Measurements from ENCODE around the gene CNOT3. TPM values are rescaled to one million over a fixed set of nuclear protein-coding genes. Genes with fewer than 3 reads are reported as not detected.

The CNOT3 gene
- total and polyA plus RNA-seq, 9 of the 15 experiments (the other 6 are each of a cell fraction or from before 2014, with no cell fraction given) = 0.27 to 60.4 (median 9.9) TPM

- peak overlapping the region; percentile 100 for H3K27ac ChIP-seq (ENCODE audit: extremely low read depth, low read depth, low read length)
- no peaks in the 10 kb centered on the region for H3K27me3 ChIP-seq (ENCODE audit: control insufficient read depth in 2 of 2, insufficient read depth in 2 of 2, low read length in 2 of 2)
- ATAC-seq = no peak
- in situ Hi-C loops (cut with MboI) (no loop called here), intact Hi-C loops (cut with micrococcal nuclease) (no loop called here)
- H2AFZ ChIP-seq (ENCODE audit: low read depth, low read length) = peak overlapping the region; percentile 98
- peak overlapping the region; percentile 96 for H3K4me3 ChIP-seq
- peaks cover 3% of the 10 kb centered on the region for H3K9me1 ChIP-seq (ENCODE audit: control insufficient read depth, insufficient read depth, low read length)
- no peak for DNase-seq (ENCODE audit: extremely low read depth in 1 of 4, low spot score in 3 of 4)
- WGBS (ENCODE audit: insufficient coverage, low coverage, missing lambda C conversion rate) = 37% methylated on average over 17 of the region's 19 CpGs
- H3K9me3 ChIP-seq (replicated peaks; ENCODE audit: control insufficient read depth, insufficient read depth, low read depth, low read length) = no peaks in the 10 kb centered on the region
- no peak for FAIRE-seq
- no peaks in the 10 kb centered on the region for H4K20me1 ChIP-seq (replicated peaks; ENCODE audit: control insufficient read depth, insufficient read depth, low read length)
- TF ChIP-seq XRCC4 (IDR thresholded peaks at IDR 0.05; ENCODE audit: extremely low read depth, insufficient read depth, insufficient read length) = no peak
- peak; percentile 84 for TF ChIP-seq ZNF12 (CRISPR knock-in tag; IDR thresholded peaks at IDR 0.05)
- H3K36me3 ChIP-seq (ENCODE audit: control insufficient read depth, insufficient read depth, low read length) = peaks cover 46% of the 10 kb centered on the region
- H3K4me1 ChIP-seq (replicated peaks in 1 of 2; ENCODE audit: control insufficient read depth in 2 of 2, insufficient read depth in 2 of 2, low read length in 2 of 2) = peaks cover 21 to 42% of the 10 kb centered on the region in 2 experiments
- ChIA-PET CTCF (ENCODE audit: low intra/inter-chr PET ratio) (interaction anchor here (0.7 kb wide), 1 partner anchor 13 kb away, joined by 4 read pairs; no protein-coding TSS in a partner anchor), POLR2A (interaction anchor here (0.7 to 7.0 kb wide), 8 partner anchors 10 to 65 kb away, joined by 3 to 206 read pairs (median 8); partner anchors contain the start of genes CNOT3, RPS9 and TMC4)
- peak overlapping the region; percentile 96 for H3K4me2 ChIP-seq (ENCODE audit: insufficient read depth, low read length)
- peak overlapping the region; percentile 98 to 99 for H3K9ac ChIP-seq (ENCODE audit: insufficient read depth in 1 of 2, low read depth in 2 of 2, low read length in 2 of 2)
- peaks cover 44% of the 10 kb centered on the region for H3K79me2 ChIP-seq (ENCODE audit: control insufficient read depth, insufficient read depth, low read length)
- no TSS peak for BruUV-seq (replicated peaks)
These were observed 54.4 kb downstream of the CNOT3 start for GRCh38 chr19:54191811-54192453.

DNA sequence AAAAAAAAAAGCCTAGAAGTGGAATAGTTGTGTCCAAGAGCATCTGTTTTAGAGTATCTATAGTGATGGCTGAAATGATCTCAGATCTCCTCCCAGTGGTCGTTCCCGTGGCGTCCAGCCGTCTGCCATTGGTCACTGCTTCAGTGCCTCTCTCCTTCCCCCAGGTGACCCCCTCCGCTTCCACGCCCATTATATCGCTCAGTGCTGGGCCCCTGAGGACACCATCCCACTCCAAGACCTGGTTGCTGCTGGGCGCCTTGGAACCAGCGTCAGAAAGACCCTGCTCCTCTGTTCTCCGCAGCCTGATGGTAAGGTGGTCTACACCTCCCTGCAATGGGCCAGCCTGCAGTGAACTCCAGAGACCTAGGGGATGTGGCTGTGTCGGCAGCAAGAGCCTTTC is 55.4 kb downstream of the CNOT3 start:
- H3K4me1 ChIP-seq (replicated peaks in 1 of 2; ENCODE audit: control insufficient read depth in 2 of 2, insufficient read depth in 2 of 2, low read length in 2 of 2) = peaks cover 10 to 34% of the 10 kb centered on the region in 2 experiments; a peak in 4 of 5 replicates
- WGBS (ENCODE audit: insufficient coverage, low coverage, missing lambda C conversion rate) = 88% methylated on average over 11 of the region's 11 CpGs
- DNase-seq (ENCODE audit: extremely low read depth in 1 of 4, low spot score in 3 of 4) = peak in 2 of 4 experiments; percentile 8 to 12
- H3K79me2 ChIP-seq (ENCODE audit: control insufficient read depth, insufficient read depth, low read length) = peaks cover 33% of the 10 kb centered on the region
- CTCF ChIA-PET (ENCODE audit: low intra/inter-chr PET ratio) = no interaction called here
- no peak overlapping the region for H2AFZ ChIP-seq (ENCODE audit: low read depth, low read length)
- no peak overlapping the region for H3K27ac ChIP-seq (ENCODE audit: extremely low read depth, low read depth, low read length)
- H3K9ac ChIP-seq (ENCODE audit: insufficient read depth in 1 of 2, low read depth in 2 of 2, low read length in 2 of 2) = peak overlapping the region in 1 of 2 experiments; percentile 53; a peak in 2 of 4 replicates
- no peak overlapping the region for H3K4me2 ChIP-seq (ENCODE audit: insufficient read depth, low read length)
- no peaks in the 10 kb centered on the region for H3K27me3 ChIP-seq (ENCODE audit: control insufficient read depth in 2 of 2, insufficient read depth in 2 of 2, low read length in 2 of 2)
- BruUV-seq (replicated peaks) = no TSS peak
- in situ Hi-C loops (cut with MboI) = no loop called here
- H3K9me1 ChIP-seq (ENCODE audit: control insufficient read depth, insufficient read depth, low read length) = no peaks in the 10 kb centered on the region
- H3K4me3 ChIP-seq = no peak overlapping the region
- intact Hi-C loops (cut with micrococcal nuclease) = no loop called here
- H3K36me3 ChIP-seq (ENCODE audit: control insufficient read depth, insufficient read depth, low read length) = peaks cover 41% of the 10 kb centered on the region; the same call in 2 of the 3 replicates
- POLR2A ChIA-PET = interaction anchor here (2.8 to 7.0 kb wide), 2 partner anchors 8 to 15 kb away, joined by 18 to 206 read pairs; partner anchors contain the start of gene RPS9
- no peak for ATAC-seq
- no peaks in the 10 kb centered on the region for H3K9me3 ChIP-seq (replicated peaks; ENCODE audit: control insufficient read depth, insufficient read depth, low read depth, low read length)
- no peaks in the 10 kb centered on the region for H4K20me1 ChIP-seq (replicated peaks; ENCODE audit: control insufficient read depth, insufficient read depth, low read length)
- no peak for FAIRE-seq
- TF ChIP-seq DMBX1 (CRISPR knock-in tag; IDR thresholded peaks at IDR 0.05; ENCODE audit: borderline replicate concordance) (no peak), BRD9 (IDR thresholded peaks at IDR 0.05; ENCODE audit: low read depth, partially characterized antibody) (no peak), PRMT5 (CRISPR knock-in tag; IDR thresholded peaks at IDR 0.05) (no peak), BCL6 (CRISPR knock-in tag; IDR thresholded peaks at IDR 0.05) (no peak)

Data from K562 (cell line).